ENCODE measurements around the gene RBBP8NL.
"Not testable (repeated sequence)": the region's sequence is repeated elsewhere in the genome, so short reads cannot be mapped to it uniquely, and the experiment has no call there.

Gene RBBP8NL

GRCh38 chr20:62390317-62391164 lies 36.8 kb downstream of the RBBP8NL start:
- DNase-seq = no peak

GRCh38 chr20:62389601-62390087 lies 37.7 kb downstream of the RBBP8NL start:
- no peak for DNase-seq

- no peak for DNase-seq
Measured at GRCh38 chr20:62388839-62389600, 38.3 kb downstream of the RBBP8NL start.

DNA sequence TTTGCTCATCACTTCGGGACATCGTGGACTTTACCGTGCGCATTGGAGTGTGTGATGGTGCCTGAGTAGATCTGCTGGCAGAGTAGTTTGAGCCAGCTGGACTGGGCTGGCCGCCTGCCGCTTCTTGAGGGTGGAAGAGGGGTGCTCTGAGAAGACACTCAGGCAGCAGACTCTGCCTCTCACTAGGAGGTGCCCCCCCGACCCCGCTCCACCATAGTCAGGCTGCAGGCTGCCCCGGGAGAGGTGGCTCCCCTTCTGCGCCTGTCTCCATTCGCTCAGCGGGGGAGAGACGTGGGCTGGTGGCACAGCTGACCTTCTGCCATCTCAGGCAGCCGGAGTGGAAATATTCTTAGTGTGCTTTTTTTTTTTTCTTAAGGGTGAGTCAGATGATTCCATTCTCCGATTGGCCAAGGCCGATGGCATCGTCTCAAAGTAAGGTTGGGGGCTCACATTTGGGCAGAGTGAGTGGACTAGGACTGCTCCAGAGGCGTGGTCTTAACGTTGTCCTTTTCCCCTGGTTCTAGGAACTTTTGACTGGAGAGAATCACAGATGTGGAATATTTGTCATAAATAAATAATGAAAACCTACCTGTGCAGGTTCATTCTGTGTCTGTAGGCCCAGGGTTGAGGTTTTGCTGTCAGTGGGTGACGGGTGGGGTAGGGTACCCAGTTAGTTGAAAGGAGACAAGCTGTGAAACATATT lies 39.3 kb downstream of the RBBP8NL start:
- no peak for DNase-seq

DNA sequence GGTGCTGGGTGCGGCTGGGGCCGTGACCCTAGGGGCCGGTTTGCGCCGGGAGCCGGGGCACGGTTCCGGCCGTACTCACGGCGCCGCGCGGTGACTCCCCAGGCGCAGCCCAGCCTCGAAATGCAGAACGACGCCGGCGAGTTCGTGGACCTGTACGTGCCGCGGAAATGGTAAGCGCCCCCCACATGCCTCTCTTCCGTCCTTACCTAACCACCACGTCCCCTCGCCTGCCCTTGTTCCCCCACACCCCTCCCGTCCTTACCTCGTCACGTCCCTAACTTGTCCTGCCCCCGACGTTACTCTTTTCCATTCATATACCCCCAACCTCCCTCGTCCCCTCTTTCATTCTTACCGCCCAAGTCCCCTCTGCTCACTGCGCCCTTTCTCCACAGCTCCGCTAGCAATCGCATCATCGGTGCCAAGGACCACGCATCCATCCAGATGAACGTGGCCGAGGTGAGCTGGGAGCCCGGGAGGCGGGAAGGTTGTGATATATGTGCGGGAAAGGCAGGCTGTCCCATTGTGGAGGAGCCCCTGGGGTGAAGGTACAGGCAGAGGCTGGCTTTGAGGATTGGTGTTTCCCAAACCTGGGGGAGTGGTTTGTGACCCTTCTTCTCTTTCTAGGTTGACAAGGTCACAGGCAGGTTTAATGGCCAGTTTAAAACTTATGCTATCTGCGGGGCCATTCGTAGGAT lies 40.0 kb downstream of the RBBP8NL start:
- no peak for DNase-seq

GRCh38 chr20:62386383-62387218 lies 40.7 kb downstream of the RBBP8NL start, which contains the start of gene RPS21:
RPS21 (plus strand) TSS chr20:62387103; CDS start chr20:62387339, 236 bp downstream.
- peak; percentile 88 for DNase-seq

GRCh38 chr20:62382306-62383198 lies 44.8 kb downstream of the RBBP8NL start:
- DNase-seq = peak; percentile 66

GRCh38 chr20:62381842-62382241 lies 45.5 kb downstream of the RBBP8NL start:
- DNase-seq = no peak

GRCh38 chr20:62381202-62381797 lies 46.0 kb downstream of the RBBP8NL start:
- no peak for DNase-seq

DNA sequence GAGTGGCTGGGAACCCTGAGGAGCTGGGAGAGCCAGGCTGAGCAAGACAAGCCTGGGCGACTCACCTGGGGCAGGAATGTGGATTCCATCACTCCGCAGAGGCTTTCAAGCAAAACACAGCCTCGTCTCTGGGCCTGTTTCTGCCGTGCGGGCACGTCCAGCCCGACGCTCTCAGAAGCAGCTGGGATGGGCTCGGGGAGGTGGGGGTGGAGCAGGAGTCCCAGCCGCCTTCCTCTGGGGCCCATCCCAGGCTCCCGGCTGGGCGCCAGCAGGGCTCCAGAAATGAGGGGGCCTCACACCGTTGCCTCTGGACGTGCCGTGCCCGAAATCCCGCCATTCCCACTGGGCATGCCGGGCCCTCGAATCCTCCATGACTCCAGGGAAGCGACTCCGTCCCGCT lies 49.1 kb downstream of the RBBP8NL start:
- DNase-seq = no peak

DNA sequence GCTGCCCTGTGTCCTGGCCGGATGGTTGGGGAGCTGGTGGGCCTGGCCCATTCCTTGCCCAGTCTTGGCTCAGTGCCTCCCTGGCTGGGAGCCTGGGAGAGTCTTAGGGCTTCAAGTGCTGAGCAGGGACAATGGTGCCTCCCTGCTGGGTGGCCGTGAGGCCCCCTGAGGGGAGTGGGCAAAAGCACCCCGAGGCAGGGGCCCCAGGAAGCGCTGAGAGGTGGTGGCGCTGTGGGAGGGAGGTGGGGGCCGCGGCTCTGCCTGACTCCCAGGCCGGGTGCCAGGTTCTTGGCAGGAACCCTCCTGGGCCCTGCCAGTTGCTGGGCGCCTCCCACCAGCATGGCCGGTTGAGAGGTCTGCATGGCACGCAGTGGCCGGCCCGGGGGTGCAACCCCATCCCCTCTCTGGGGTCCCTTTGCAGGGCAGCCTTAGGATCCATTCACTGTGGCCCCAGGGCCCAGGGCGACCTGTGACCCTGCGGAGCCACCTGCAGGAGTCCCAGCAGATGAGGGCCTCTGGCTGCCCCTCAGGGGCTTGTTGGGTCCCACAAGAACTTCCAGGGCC lies 49.6 kb downstream of the RBBP8NL start:
- no peak for DNase-seq

- DNase-seq = no peak
Measured at GRCh38 chr20:62377064-62377461, 50.3 kb downstream of the RBBP8NL start.

- no peak for DNase-seq
Measured at GRCh38 chr20:62376112-62377063, 51.0 kb downstream of the RBBP8NL start.

DNA sequence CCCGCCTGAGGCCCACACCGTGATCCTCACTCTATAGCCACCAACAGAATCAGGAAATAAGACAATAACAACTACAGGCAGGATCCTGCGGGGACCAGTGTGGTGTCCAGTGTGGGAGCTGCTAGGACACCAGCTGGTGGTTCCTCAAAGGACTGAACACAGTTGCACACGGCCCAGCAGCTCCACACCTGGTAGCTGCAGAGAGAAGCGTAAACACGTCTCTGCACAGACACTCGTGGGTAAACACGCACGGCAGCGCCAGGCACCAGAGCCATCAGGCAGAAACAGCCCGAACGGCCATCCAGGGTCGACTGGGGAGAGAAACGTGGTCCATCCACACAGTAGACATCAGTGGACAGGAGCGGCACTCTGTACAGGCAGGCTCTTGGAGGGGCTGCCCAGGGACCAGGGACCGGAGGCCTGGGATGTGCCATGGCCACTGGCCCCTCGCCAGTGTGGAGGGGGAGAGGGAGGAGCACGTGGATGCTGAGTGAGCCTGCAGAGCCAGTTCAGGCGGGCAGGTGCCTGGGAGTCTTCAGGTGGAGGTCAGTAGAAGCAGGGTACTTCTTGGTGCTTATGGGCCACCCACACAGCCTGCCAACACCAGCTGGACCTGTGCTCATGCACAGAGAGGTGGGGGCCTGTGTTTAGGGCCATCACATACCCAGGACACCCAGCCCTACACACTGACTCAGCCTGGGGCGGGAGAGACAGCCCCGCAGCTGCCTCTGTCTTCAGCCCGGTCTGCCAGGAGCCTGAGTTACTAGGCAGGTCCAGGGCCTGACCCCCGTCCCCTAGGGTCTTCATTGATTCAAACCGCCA lies 52.8 kb downstream of the RBBP8NL start:
- DNase-seq = no peak

GRCh38 chr20:62373631-62374179 lies 53.6 kb downstream of the RBBP8NL start:
- not testable (repeated sequence) for DNase-seq

DNA sequence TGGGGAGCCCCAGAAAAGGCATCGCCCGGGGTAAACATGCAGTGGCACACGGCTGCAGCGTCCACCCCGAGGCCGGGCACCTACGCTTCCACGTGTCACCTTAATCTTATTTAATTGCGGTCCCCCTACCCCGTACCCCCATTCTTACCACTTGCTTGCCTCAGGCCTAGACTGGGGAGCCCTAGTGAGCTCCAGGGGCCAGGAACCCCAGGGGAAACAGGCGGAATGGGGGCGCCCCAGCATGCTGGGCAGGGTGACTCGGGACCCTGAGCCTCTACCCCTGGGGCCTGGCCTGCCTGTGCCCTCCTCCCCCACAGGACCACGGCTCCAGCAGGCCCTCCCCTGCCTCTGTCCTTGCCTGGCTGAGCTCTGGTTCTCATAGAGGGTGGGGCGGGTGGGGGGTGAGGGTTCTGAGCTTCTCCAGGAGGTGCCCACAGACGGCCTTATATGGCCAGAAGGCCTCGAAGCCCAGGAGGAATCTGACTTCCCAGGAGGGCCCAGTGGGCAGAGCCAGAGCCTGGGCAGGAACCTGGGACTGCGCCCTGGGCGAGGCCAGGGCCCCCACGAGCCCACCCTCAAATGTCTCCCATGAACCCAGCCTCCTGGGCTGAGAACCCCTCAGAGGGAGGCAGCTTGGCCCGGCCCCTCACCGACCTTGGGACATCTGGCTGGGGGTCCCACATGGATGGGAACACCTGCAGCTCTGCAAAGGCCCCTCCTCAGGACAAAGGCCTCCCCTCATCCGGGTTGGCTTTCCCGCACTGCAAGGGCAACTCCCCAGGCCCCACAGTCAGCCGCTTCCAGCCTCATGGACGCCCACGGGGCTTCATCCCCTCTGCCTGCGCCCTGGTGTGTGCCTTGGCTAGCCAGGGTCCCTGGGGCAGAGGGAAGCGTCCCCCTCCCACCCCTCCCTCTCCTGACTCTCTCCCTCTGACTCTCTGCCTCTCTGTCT lies 55.0 kb downstream of the RBBP8NL start:
- DNase-seq = no peak
